ENCODE measurements around the gene GP1BB. TPM values are rescaled to one million over a fixed set of nuclear protein-coding genes. Genes with fewer than 3 reads are reported as not detected.

GP1BB gene
- total RNA-seq, 1 experiment from 2014 or later: not detected

- peak; percentile 64 for DNase-seq
- H3K36me3 Mint-ChIP-seq (ENCODE audit: insufficient read depth, unreplicated experiment): no peaks in the 10 kb centered on the region
- BruUV-seq (replicated peaks): no TSS peak
- H3K9me3 Mint-ChIP-seq (ENCODE audit: low read depth, unreplicated experiment): no peaks in the 10 kb centered on the region
- intact Hi-C loops (cut with micrococcal nuclease; ENCODE audit: unreplicated experiment): no loop called here
- peaks cover 56% of the 10 kb centered on the region for H3K27me3 Mint-ChIP-seq (ENCODE audit: unreplicated experiment)
- no peak overlapping the region for H3K4me3 Mint-ChIP-seq (ENCODE audit: low read depth, unreplicated experiment)
- H3K4me1 Mint-ChIP-seq (ENCODE audit: low read depth, unreplicated experiment): peaks cover 30% of the 10 kb centered on the region
- CTCF ChIA-PET: interaction anchor here (0.7 kb wide), 1 partner anchor 846 kb away, joined by 3 read pairs; no protein-coding TSS in a partner anchor
- TF ChIP-seq, protein P1, sequence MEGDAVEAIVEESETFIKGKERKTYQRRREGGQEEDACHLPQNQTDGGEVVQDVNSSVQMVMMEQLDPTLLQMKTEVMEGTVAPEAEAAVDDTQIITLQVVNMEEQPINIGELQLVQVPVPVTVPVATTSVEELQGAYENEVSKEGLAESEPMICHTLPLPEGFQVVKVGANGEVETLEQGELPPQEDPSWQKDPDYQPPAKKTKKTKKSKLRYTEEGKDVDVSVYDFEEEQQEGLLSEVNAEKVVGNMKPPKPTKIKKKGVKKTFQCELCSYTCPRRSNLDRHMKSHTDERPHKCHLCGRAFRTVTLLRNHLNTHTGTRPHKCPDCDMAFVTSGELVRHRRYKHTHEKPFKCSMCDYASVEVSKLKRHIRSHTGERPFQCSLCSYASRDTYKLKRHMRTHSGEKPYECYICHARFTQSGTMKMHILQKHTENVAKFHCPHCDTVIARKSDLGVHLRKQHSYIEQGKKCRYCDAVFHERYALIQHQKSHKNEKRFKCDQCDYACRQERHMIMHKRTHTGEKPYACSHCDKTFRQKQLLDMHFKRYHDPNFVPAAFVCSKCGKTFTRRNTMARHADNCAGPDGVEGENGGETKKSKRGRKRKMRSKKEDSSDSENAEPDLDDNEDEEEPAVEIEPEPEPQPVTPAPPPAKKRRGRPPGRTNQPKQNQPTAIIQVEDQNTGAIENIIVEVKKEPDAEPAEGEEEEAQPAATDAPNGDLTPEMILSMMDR (IDR thresholded peaks at IDR 0.05; ENCODE audit: unreplicated experiment): no peak
- H3K27ac Mint-ChIP-seq (ENCODE audit: unreplicated experiment): no peak overlapping the region
Observed at GRCh38 chr22:19687561-19688300, 35.6 kb upstream of the GP1BB start.

DNA sequence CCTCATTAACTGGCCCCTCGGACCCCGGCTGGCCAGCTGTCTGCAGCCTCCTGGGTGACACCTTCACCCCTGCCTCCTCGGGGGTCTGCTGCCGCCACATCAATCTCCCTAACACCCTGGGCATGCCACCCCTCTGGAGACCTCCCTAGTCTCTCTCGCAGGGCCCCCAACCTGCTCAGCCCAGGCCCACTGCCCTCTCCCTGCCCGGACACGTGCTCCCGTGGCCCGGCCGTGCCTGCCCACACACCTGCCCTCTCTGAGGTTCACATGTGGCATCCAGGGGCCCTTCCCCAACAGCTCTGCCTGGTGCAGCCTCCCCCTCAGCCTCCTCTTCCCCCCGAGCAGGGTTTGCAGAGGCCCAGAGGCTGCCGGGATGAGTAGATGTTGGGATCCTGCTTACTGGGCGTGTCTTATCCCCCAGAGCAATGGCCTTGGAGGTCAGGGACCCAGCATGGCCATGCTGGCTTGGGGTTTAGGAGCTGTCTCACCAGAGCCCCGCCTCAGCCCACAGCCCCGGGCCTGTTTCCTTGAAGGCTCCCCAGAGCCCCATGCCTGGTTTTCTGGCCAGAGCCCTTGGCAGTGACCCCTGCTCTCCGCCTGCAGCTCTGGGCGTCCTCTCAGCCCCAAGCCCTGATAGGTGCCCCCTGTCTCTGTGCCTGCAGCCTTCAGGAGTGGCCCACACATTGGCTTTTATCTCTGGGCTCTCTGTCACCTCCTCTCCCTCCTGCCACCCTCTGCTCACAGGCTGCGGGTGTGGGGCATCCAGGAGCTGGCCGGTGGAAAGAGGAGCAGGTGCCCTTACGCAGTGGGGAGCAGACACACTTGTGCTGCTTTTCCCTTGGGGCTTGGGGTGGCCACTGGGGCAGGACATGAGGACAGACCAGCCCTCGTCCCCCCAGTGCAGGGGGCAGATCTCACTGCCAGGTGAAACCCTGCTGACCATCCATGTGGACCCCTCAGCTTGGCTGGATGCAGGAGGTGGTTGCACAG is 34.7 kb upstream of the GP1BB start:
- no peak overlapping the region for H3K4me3 Mint-ChIP-seq (ENCODE audit: low read depth, unreplicated experiment)
- DNase-seq: no peak
- H3K36me3 Mint-ChIP-seq (ENCODE audit: insufficient read depth, unreplicated experiment): no peaks in the 10 kb centered on the region
- intact Hi-C loops (cut with micrococcal nuclease; ENCODE audit: unreplicated experiment): no loop called here
- H3K9me3 Mint-ChIP-seq (ENCODE audit: low read depth, unreplicated experiment): no peaks in the 10 kb centered on the region
- BruUV-seq (replicated peaks): no TSS peak
- peaks cover 47% of the 10 kb centered on the region for H3K27me3 Mint-ChIP-seq (ENCODE audit: unreplicated experiment)
- H3K27ac Mint-ChIP-seq (ENCODE audit: unreplicated experiment): no peak overlapping the region
- TF ChIP-seq, protein P1 (IDR thresholded peaks at IDR 0.05; ENCODE audit: unreplicated experiment): no peak
- peaks cover 26% of the 10 kb centered on the region for H3K4me1 Mint-ChIP-seq (ENCODE audit: low read depth, unreplicated experiment)
- CTCF ChIA-PET: no interaction called here

- Mint-ChIP-seq H3K4me1 (ENCODE audit: low read depth, unreplicated experiment) (peaks cover 26% of the 10 kb centered on the region), H3K27ac (ENCODE audit: unreplicated experiment) (no peak overlapping the region), H3K27me3 (ENCODE audit: unreplicated experiment) (peaks cover 39% of the 10 kb centered on the region), H3K4me3 (ENCODE audit: low read depth, unreplicated experiment) (no peak overlapping the region), H3K36me3 (ENCODE audit: insufficient read depth, unreplicated experiment) (no peaks in the 10 kb centered on the region), H3K9me3 (ENCODE audit: low read depth, unreplicated experiment) (no peaks in the 10 kb centered on the region)
- TF ChIP-seq, protein P1 (IDR thresholded peaks at IDR 0.05; ENCODE audit: unreplicated experiment): no peak
- no peak for DNase-seq
- CTCF ChIA-PET: interaction anchor here (0.5 to 0.7 kb wide), 2 partner anchors 11 to 67 kb away, joined by 3 read pairs; no protein-coding TSS in a partner anchor
- no TSS peak for BruUV-seq (replicated peaks)
- intact Hi-C loops (cut with micrococcal nuclease; ENCODE audit: unreplicated experiment): no loop called here
Observed at GRCh38 chr22:19689408-19689807, 33.9 kb upstream of the GP1BB start.

GRCh38 chr22:19691007-19691720 is 32.2 kb upstream of the GP1BB start:
- H3K4me3 Mint-ChIP-seq (ENCODE audit: low read depth, unreplicated experiment): peak overlapping the region; percentile 52
- CTCF ChIA-PET: interaction anchor here (0.5 to 1.3 kb wide), 4 partner anchors 11 to 27 kb away, joined by 3 to 7 read pairs (median 4); no protein-coding TSS in a partner anchor
- peaks cover 35% of the 10 kb centered on the region for H3K27me3 Mint-ChIP-seq (ENCODE audit: unreplicated experiment)
- intact Hi-C loops (cut with micrococcal nuclease; ENCODE audit: unreplicated experiment): no loop called here
- TF ChIP-seq, protein P1 (IDR thresholded peaks at IDR 0.05; ENCODE audit: unreplicated experiment): no peak
- H3K27ac Mint-ChIP-seq (ENCODE audit: unreplicated experiment): no peak overlapping the region
- no peaks in the 10 kb centered on the region for H3K9me3 Mint-ChIP-seq (ENCODE audit: low read depth, unreplicated experiment)
- no peak for DNase-seq
- peaks cover 26% of the 10 kb centered on the region for H3K4me1 Mint-ChIP-seq (ENCODE audit: low read depth, unreplicated experiment)
- no peaks in the 10 kb centered on the region for H3K36me3 Mint-ChIP-seq (ENCODE audit: insufficient read depth, unreplicated experiment)
- no TSS peak for BruUV-seq (replicated peaks)
